GM19372 (cell line): Measurements from ENCODE around the gene ZC3H12C.

Experiments
- ATAC-seq: cut with Tn5 transposase; IDR thresholded peaks from one replicate; pipeline ENCODE4 v1.9.1; 2021; ENCODE audit warnings: mild to moderate bottlenecking, low read depth, moderate library complexity; ENCODE audit not compliant: unreplicated experiment

ZC3H12C gene

GRCh38 chr11:110095554-110095953, 2.4 kb downstream of the ZC3H12C start:
- no peak for ATAC-seq

- no peak for ATAC-seq
Measured at GRCh38 chr11:110096496-110096895, 3.3 kb downstream of the ZC3H12C start.

GRCh38 chr11:110097459-110098012, 4.3 kb downstream of the ZC3H12C start:
- no peak for ATAC-seq

- peak; percentile 74 for ATAC-seq
Measured at GRCh38 chr11:110098645-110099044, 5.5 kb downstream of the ZC3H12C start.

GRCh38 chr11:110100476-110101240, 7.5 kb downstream of the ZC3H12C start:
- no peak for ATAC-seq

GRCh38 chr11:110106713-110107274, 13.6 kb downstream of the ZC3H12C start:
- ATAC-seq, result no peak

GRCh38 chr11:110110854-110111253, 17.7 kb downstream of the ZC3H12C start:
- ATAC-seq, result no peak

- ATAC-seq, result no peak
Measured at GRCh38 chr11:110112457-110112856, 19.3 kb downstream of the ZC3H12C start.

- no peak for ATAC-seq
Measured at GRCh38 chr11:110113505-110113904, 20.3 kb downstream of the ZC3H12C start.

- ATAC-seq, result no peak
Measured at GRCh38 chr11:110113973-110114372, 20.8 kb downstream of the ZC3H12C start.

GRCh38 chr11:110119317-110119716, 26.1 kb downstream of the ZC3H12C start:
- ATAC-seq, result no peak

- no peak for ATAC-seq
Measured at GRCh38 chr11:110121204-110121603, 28.0 kb downstream of the ZC3H12C start.

GRCh38 chr11:110123003-110123402, 29.8 kb downstream of the ZC3H12C start:
- no peak for ATAC-seq

GRCh38 chr11:110124605-110125004, 31.4 kb downstream of the ZC3H12C start:
- ATAC-seq, result no peak

GRCh38 chr11:110125632-110126031, 32.4 kb downstream of the ZC3H12C start:
- ATAC-seq, result no peak

- ATAC-seq, result no peak
Measured at GRCh38 chr11:110126936-110127335, 33.7 kb downstream of the ZC3H12C start.

GRCh38 chr11:110128161-110128560, 35.0 kb downstream of the ZC3H12C start:
- no peak for ATAC-seq

GRCh38 chr11:110130642-110131238, 37.5 kb downstream of the ZC3H12C start:
- ATAC-seq, result no peak

GRCh38 chr11:110131386-110132123, 38.4 kb downstream of the ZC3H12C start:
- no peak for ATAC-seq

- ATAC-seq, result no peak
Measured at GRCh38 chr11:110133160-110133559, 40.0 kb downstream of the ZC3H12C start.

- no peak for ATAC-seq
Measured at GRCh38 chr11:110134110-110134509, 40.9 kb downstream of the ZC3H12C start.
